DOHH2 (cell line): ENCODE data around the gene RNF20.

Experiments used
- H3F3A ChIP-seq: fragments of 200-600 bp; sonication (generic), shearing (Covaris generic); 2 replicates; pipeline ENCODE4 v1.6.0; 2016; ENCODE audit warnings: antibody characterized with exemption, mild to moderate bottlenecking; ENCODE audit not compliant: control insufficient read depth, insufficient read depth
- H3K27ac ChIP-seq: fragments of 200-600 bp; sonication (generic); 2 replicates; pipeline ENCODE4 v1.5.1; 2014; ENCODE audit warnings: low read depth, mild to moderate bottlenecking, low read length, moderate library complexity
- H3K27me3 ChIP-seq: fragments of 200-600 bp; sonication (generic); 2 replicates; pipeline ENCODE4 v1.6.1; 2014; ENCODE audit warnings: mild to moderate bottlenecking, low read length, mixed read lengths; ENCODE audit not compliant: control insufficient read depth
- H3K36me3 ChIP-seq: fragments of 200-600 bp; sonication (generic); 2 replicates; pipeline ENCODE4 v1.6.1; 2014; ENCODE audit warnings: mild to moderate bottlenecking, low read length, moderate library complexity, mixed read lengths; ENCODE audit not compliant: control insufficient read depth
- H3K4me1 ChIP-seq: fragments of 200-600 bp; sonication (generic); 2 replicates; pipeline ENCODE4 v1.6.1; 2014; ENCODE audit warnings: mild to moderate bottlenecking, low read length, mixed read lengths; ENCODE audit not compliant: control insufficient read depth
- H3K4me2 ChIP-seq: fragments of 200-600 bp; sonication (generic); 2 replicates; pipeline ENCODE4 v1.6.0; 2014; ENCODE audit warnings: mild to moderate bottlenecking, low read length, moderate library complexity
- H3K4me3 ChIP-seq: fragments of 200-600 bp; sonication (generic); 2 replicates; pipeline ENCODE4 v1.5.1; 2014; ENCODE audit warnings: mild to moderate bottlenecking, low read length, mixed read lengths
- H3K79me2 ChIP-seq: fragments of 200-600 bp; sonication (generic); 2 replicates; pipeline ENCODE4 v1.6.1; 2014; ENCODE audit warnings: mild to moderate bottlenecking, low read length, mixed read lengths; ENCODE audit not compliant: control insufficient read depth
- H3K9me2 ChIP-seq: fragments of 200-600 bp; sonication (generic); replicated peaks from 2 replicates; pipeline ENCODE4 v1.6.1; 2014; ENCODE audit warnings: mild to moderate bottlenecking, low read length, mixed read lengths; ENCODE audit not compliant: control insufficient read depth
- H3K9me3 ChIP-seq: fragments of 200-600 bp; sonication (generic); 2 replicates; pipeline ENCODE4 v1.6.1; 2014; ENCODE audit warnings: antibody characterized with exemption, low read length, mixed read lengths; ENCODE audit not compliant: control insufficient read depth, insufficient read depth
- H4K20me1 ChIP-seq: fragments of 200-600 bp; sonication (generic); 2 replicates; pipeline ENCODE4 v1.6.0; 2014; ENCODE audit warnings: low read depth, mild to moderate bottlenecking, antibody characterized with exemption, low read length, moderate library complexity; ENCODE audit not compliant: control insufficient read depth, insufficient read depth
- EZH2phosphoT487 ChIP-seq: fragments of 200-600 bp; sonication (generic); IDR thresholded peaks from 2 replicates; pipeline ENCODE4 v1.6.1; 2017; ENCODE audit warnings: borderline replicate concordance, mild to moderate bottlenecking, antibody characterized with exemption, low read length, moderate library complexity, mixed read lengths
- TF ChIP-seq, protein P1 (sequence below): fragments of 200-600 bp; sonication (generic); IDR thresholded peaks from one replicate; pipeline ENCODE4 v1.5.1; 2014; ENCODE audit warnings: antibody characterized with exemption, mild to moderate bottlenecking, low read depth, low read length; ENCODE audit not compliant: poor library complexity, severe bottlenecking

Gene RNF20

GRCh38 chr9:101561740-101562139 is 28.1 kb downstream of the RNF20 start:
- Histone ChIP-seq H3K27me3 (no peaks in the 10 kb centered on the region), H3K4me3 (no peak overlapping the region), H3K9me3 (no peaks in the 10 kb centered on the region), H3F3A (no peaks in the 10 kb centered on the region), H3K9me2 (no peaks in the 10 kb centered on the region), H3K4me2 (no peak overlapping the region), H3K36me3 (peaks cover 86% of the 10 kb centered on the region), H4K20me1 (no peaks in the 10 kb centered on the region), H3K27ac (no peak overlapping the region), H3K79me2 (no peaks in the 10 kb centered on the region), H3K4me1 (no peaks in the 10 kb centered on the region)
- TF ChIP-seq, protein P1, sequence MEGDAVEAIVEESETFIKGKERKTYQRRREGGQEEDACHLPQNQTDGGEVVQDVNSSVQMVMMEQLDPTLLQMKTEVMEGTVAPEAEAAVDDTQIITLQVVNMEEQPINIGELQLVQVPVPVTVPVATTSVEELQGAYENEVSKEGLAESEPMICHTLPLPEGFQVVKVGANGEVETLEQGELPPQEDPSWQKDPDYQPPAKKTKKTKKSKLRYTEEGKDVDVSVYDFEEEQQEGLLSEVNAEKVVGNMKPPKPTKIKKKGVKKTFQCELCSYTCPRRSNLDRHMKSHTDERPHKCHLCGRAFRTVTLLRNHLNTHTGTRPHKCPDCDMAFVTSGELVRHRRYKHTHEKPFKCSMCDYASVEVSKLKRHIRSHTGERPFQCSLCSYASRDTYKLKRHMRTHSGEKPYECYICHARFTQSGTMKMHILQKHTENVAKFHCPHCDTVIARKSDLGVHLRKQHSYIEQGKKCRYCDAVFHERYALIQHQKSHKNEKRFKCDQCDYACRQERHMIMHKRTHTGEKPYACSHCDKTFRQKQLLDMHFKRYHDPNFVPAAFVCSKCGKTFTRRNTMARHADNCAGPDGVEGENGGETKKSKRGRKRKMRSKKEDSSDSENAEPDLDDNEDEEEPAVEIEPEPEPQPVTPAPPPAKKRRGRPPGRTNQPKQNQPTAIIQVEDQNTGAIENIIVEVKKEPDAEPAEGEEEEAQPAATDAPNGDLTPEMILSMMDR, result no peak
- no peak for TF ChIP-seq EZH2phosphoT487

DNA sequence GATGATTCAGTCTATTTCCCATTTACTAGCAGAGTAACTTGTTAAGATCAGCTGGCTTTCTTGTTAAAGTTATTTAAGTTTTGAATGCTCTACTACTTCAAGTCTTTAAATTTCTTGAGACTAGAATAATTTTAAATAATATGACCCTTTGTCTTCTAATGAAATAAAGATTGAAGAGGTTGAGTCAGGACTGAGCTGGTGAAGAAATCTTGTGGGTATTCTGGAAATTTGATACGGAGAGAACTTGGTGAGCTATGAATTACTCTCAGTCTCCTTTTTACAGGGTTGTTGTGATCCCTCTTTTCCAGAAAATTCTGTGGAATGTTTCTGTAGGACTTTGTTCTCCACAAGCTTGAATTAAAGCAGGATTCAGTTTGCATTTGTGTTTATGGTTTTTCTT is 29.3 kb downstream of the RNF20 start:
- Histone ChIP-seq H3K9me3 (no peaks in the 10 kb centered on the region), H3K9me2 (no peaks in the 10 kb centered on the region), H3K27ac (no peak overlapping the region), H3K4me1 (no peaks in the 10 kb centered on the region), H3K36me3 (peaks cover 82% of the 10 kb centered on the region), H3K4me3 (no peak overlapping the region), H3K27me3 (no peaks in the 10 kb centered on the region), H4K20me1 (no peaks in the 10 kb centered on the region), H3K79me2 (no peaks in the 10 kb centered on the region), H3K4me2 (no peak overlapping the region), H3F3A (no peaks in the 10 kb centered on the region)
- TF ChIP-seq, protein P1, result no peak
- no peak for TF ChIP-seq EZH2phosphoT487

DNA sequence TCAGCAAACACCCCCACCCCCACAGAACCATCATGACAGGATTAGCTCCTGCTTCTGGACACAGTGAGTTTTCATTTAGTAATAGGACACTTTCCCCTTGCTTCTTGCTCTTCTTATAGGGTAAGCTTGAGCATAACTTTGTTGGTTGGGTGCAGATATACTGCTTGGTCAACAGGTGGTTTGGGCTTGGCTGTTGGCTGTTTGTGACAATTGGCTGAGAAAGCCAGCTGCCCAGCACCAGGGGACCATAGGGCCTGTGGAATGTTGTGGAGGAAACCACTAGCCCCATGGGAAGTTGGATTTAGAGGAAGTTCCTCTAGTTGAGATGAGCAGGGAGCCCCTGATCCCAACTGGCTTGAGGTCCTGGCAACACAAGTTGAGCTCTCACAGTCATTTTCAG is 30.6 kb downstream of the RNF20 start:
- peaks cover 75% of the 10 kb centered on the region for H3K36me3 ChIP-seq

More for the DNA sequence above, 30.6 kb downstream of the RNF20 start:
- no peaks in the 10 kb centered on the region for H4K20me1 ChIP-seq
- no peaks in the 10 kb centered on the region for H3F3A ChIP-seq
- no peaks in the 10 kb centered on the region for H3K9me2 ChIP-seq
- no peak for TF ChIP-seq EZH2phosphoT487
- TF ChIP-seq, protein P1, result no peak
- no peak overlapping the region for H3K27ac ChIP-seq
- no peaks in the 10 kb centered on the region for H3K27me3 ChIP-seq
- no peaks in the 10 kb centered on the region for H3K9me3 ChIP-seq
- H3K4me2 ChIP-seq, result no peak overlapping the region
- H3K4me3 ChIP-seq, result no peak overlapping the region
- no peaks in the 10 kb centered on the region for H3K4me1 ChIP-seq
- no peaks in the 10 kb centered on the region for H3K79me2 ChIP-seq
